ENCODE measurements around the gene TMEM26.

The TMEM26 gene

GRCh38 chr10:61458031-61458430 is 4.8 kb upstream of the TMEM26 start:
- no peak for DNase-seq

DNA sequence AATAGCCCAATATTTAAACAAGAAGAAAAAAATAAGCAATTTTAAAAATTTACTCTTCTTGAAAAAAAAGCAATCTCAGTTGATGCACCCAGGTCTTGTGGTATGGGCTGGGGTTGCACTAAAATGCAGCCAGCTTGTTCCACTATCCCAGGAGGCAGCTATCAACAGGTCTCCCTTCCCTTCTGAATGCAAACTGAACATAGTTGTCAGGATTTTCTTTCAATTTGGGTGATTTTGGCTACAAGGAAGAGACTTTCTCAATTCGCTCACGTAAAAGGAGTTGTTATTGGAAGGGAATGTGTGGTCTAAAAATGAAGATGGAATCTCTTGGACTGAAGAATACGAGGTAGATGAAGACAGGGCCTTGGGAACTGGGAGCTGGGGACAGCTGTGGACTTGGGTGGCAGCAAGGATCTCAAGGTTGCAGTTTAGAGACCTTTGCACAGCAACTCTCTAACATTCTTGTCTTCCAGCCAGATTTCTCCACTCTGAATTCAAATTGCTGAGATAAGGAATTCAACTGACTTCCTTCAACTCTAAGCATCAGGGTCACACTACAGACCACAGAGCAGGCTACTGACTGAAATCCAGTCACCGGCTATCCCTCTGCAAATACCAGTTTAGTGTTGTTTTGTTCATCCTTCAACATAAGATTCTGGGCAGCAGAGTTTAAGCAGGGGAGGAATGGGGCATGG is 3.1 kb upstream of the TMEM26 start:
- DNase-seq = no peak

DNA sequence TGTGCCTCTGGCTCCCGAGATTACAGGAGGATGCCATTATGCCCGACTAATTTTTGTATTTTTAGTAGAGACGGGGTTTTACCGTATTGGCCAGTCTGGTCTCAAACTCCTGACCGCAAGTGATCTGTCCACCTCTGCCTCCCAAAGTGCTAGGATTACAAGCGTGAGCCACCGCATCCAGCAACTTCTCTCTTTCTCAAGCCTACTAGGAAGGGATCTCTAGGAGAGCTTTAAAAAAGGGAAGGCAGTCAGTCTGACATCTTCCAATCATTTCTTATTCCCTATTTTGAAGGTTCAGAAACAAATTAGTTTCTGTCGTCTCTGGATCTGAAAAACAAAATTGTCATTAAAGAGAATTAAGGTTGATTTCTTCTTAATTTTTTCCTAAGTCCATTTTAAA is 2.5 kb upstream of the TMEM26 start:
- no peak for DNase-seq

- no peak for DNase-seq
These were observed 1.4 kb upstream of the TMEM26 start for GRCh38 chr10:61454541-61454940.

- DNase-seq = no peak
These were observed 980 bp downstream of the TMEM26 start for GRCh38 chr10:61452151-61452651.

- no peak for DNase-seq
These were observed 1.8 kb downstream of the TMEM26 start for GRCh38 chr10:61451357-61451756.

GRCh38 chr10:61448841-61449600 is 4.2 kb downstream of the TMEM26 start:
- no peak for DNase-seq

DNA sequence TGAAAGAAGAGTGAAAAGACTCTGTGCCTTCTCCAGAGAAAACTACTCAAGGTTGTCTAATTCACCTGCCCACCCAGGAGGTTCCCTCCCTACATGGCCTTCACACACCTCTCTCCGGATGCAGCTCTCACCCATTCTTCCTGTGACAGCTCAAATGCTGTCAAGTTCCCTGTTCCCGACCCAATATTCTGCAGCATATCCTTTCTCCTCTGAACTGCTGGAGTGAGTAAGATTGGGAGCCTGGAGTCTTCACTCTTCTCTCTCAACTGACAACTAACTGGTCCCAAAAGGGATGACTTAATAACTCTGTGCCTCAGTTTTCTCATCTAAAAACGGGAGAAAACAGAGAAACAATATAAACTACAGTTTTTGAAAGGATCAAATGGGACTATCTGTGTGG is 5.1 kb downstream of the TMEM26 start:
- DNase-seq = no peak

GRCh38 chr10:61439058-61439609 is 14.0 kb downstream of the TMEM26 start:
- no peak for DNase-seq

- DNase-seq = no peak
These were observed 14.8 kb downstream of the TMEM26 start for GRCh38 chr10:61438141-61438988.

DNA sequence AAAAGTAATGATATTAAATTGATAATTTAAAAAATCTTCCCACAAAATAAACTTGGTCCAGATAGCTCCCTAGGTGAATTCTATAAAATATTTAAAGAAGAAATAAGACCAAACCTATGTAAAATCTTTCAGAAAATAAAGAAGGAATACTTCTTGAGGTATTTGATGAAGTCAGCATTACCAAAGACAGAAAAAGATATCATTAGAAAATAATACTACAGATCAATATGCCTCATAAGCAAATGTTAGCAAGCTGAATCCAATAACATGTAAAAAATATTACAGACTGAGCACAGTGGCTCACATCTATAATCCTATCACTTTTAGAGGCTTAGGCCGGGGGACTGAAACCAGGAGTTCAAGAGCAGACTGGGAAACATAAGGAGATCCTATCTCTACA is 30.0 kb downstream of the TMEM26 start:
- no peak for DNase-seq

- DNase-seq = no peak
These were observed 35.5 kb downstream of the TMEM26 start for GRCh38 chr10:61417661-61418060.

GRCh38 chr10:61415824-61416223 is 37.4 kb downstream of the TMEM26 start:
- no peak for DNase-seq

DNA sequence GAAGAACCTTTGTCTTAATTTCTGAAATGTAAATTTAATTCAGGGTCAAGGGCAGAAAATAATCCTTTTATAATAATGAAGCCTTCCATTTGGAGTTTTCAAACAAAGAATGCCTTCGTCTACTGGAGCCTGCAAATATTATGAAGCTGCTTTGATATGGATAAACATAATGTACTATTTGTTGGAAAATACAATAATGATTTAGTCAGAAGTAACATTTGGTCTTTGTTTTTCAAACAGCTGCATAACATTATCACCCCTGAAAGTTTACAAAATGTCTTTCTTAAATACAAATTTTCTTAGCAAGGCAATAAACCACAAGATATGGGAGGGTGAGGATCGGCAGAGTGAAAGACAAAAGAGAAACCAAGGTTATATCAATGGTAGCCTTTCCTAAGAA is 41.5 kb downstream of the TMEM26 start:
- DNase-seq = no peak

DNA sequence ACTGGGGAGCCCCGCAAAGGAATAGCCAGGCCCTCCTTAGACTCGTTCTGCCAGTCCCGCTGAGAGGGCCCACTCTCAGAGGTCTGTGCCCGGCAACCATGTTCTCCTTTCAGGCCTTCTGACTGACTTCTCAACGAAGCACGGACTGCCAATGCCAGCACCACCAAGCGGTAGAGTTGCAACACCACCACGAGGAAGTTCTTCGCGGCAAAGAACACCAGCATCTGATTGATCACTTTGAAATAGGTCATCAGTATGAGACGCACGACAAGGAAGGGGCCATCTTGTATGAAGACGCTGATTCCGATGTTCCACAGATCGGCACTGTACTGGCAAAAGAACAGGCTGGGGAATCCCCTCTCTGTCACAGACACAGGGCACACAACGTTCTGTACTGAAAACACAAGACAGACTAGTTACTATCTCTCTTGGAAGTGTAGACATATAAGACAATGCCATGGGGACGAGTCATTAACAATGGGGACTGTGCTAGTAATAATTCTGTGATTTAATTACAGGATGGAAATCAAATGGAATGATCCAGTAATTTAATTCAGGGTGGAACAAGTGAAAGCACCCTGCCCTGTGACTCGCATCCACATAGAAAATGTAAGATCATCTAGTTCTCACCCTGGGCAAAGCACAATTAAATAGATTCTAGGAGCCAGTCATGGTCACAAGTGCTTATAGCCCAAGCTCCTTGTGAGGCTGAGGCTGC is 42.7 kb downstream of the TMEM26 start:
- DNase-seq = no peak

GRCh38 chr10:61409157-61409556 is 44.0 kb downstream of the TMEM26 start:
- DNase-seq = no peak

- no peak for DNase-seq
These were observed 45.1 kb downstream of the TMEM26 start for GRCh38 chr10:61408105-61408504.

DNA sequence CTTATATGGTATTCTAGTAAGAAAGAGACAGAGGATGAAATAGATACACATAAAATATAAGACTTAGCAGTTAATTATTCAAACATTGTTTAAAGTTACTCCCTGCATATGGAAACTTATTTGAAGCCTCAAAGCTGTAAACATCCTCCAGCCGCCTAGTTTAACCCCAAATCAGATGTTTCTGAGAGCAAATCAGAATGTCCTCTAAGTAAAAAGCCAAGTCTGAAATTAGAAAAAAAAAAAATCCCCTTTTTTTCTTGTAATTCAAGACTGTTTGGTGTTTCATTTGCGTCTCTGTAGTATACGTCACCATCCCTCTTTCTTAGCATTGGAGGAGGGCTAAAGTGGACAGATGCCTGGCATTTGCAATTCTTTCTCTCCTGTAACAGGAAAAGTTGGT is 46.4 kb downstream of the TMEM26 start:
- DNase-seq = no peak

DNA sequence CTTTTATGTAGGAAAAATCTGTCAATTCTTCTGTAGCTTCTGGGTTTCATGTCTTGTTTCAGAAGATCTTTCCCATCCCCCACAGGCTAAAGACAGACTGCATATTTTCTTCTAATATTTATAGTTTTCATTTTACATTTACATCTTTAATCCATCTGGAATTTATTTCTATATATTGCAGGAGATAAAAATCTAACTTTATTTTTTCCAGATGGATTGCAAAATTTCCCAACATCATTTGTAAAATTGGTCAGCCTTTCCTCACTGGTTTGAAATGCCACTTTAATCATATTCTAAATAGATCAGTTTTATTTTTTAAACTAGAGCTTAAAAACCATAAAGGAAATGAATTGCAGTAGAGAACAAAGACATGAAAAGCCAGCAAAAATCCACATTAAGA is 46.9 kb downstream of the TMEM26 start:
- DNase-seq = no peak

- no peak for DNase-seq
These were observed 48.4 kb downstream of the TMEM26 start for GRCh38 chr10:61404751-61405150.

- no peak for DNase-seq
These were observed 52.7 kb downstream of the TMEM26 start for GRCh38 chr10:61400524-61400923.

GRCh38 chr10:61399406-61399805 is 53.8 kb downstream of the TMEM26 start:
- no peak for DNase-seq

Measured in CD4-positive, alpha-beta T cell treated with Interleukin-6 for 4 hours (primary cell).